ENCODE data around the gene ZNF106.

- TF ChIP-seq EZH2 (IDR thresholded peaks at IDR 0.05) (no peak), POLR2AphosphoS5 (IDR thresholded peaks at IDR 0.05; ENCODE audit: borderline replicate concordance, low read depth, low read length) (no peak)
Observed at GRCh38 chr15:42373274-42373673, 117.7 kb downstream of the ZNF106 start.
